ACC112 (cell line): ENCODE results near the gene CAPZA1.
A peak's percentile ranks its signal among the peaks of the same experiment; 100 is the strongest.

Experiments
- H2AFZ ChIP-seq: fragments of 200-600 bp; sonication (generic); one replicate; pipeline ENCODE4 v1.6.0; 2017; ENCODE audit warnings: antibody characterized with exemption, low read length; ENCODE audit not compliant: unreplicated experiment
- H3K27ac ChIP-seq: fragments of 200-600 bp; sonication (generic); 2 replicates; pipeline ENCODE4 v1.5.1; 2014; ENCODE audit warnings: low read depth, mild to moderate bottlenecking, antibody characterized with exemption, low read length, moderate library complexity
- H3K27me3 ChIP-seq: fragments of 200-600 bp; sonication (generic); 2 replicates; pipeline ENCODE4 v1.6.1; 2014; ENCODE audit warnings: mild to moderate bottlenecking, antibody characterized with exemption, low read length, moderate library complexity, mixed read lengths; ENCODE audit not compliant: insufficient read depth
- H3K36me3 ChIP-seq: fragments of 200-600 bp; sonication (generic); 2 replicates; pipeline ENCODE4 v1.6.1; 2016; ENCODE audit warnings: mild to moderate bottlenecking, antibody characterized with exemption, low read length, moderate library complexity, mixed read lengths; ENCODE audit not compliant: insufficient read depth
- H3K4me1 ChIP-seq: fragments of 200-600 bp; sonication (generic); one replicate; pipeline ENCODE4 v1.6.1; 2016; ENCODE audit warnings: low read length, mixed read lengths; ENCODE audit not compliant: insufficient read depth, unreplicated experiment, control insufficient read depth
- H3K4me3 ChIP-seq: fragments of 200-600 bp; sonication (generic); 2 replicates; pipeline ENCODE4 v1.5.1; 2014; ENCODE audit warnings: mild to moderate bottlenecking, low read depth, low read length
- H3K79me2 ChIP-seq: fragments of 200-600 bp; sonication (generic); one replicate; pipeline ENCODE4 v1.6.0; 2016; ENCODE audit warnings: low read length; ENCODE audit not compliant: control insufficient read depth, unreplicated experiment, insufficient read depth

The CAPZA1 gene

DNA sequence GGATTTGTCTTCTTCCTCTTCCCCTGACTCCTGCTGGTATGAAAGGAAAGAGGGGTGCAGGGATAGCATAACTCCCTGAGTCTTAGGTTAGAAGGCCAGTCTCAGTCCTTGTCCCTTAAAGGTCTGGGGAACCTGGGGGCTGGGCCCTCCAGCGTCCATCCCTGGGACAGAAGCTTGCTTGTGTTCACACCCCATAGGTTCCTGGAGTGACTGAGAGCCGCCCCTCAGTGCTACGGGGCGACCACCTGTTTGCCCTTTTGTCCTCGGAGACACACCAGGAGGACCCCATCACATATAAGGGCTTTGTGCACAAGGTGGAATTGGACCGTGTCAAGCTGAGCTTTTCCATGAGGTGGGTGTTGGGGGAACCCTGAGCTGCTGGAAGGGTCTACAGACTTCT, 74.2 kb downstream of the CAPZA1 start:
- no peak overlapping the region for H3K27ac ChIP-seq
- no peaks in the 10 kb centered on the region for H3K27me3 ChIP-seq
- no peak overlapping the region for H3K4me3 ChIP-seq
- H3K79me2 ChIP-seq, result no peaks in the 10 kb centered on the region
- no peaks in the 10 kb centered on the region for H3K4me1 ChIP-seq
- no peak overlapping the region for H2AFZ ChIP-seq
- H3K36me3 ChIP-seq, result peaks cover 16% of the 10 kb centered on the region; the same call in 1 of the 2 replicates

GRCh38 chr1:112694363-112694929, 74.8 kb downstream of the CAPZA1 start:
- Histone ChIP-seq H2AFZ (no peak overlapping the region), H3K4me3 (no peak overlapping the region), H3K27me3 (no peaks in the 10 kb centered on the region), H3K79me2 (no peaks in the 10 kb centered on the region), H3K4me1 (peaks cover 2% of the 10 kb centered on the region), H3K27ac (no peak overlapping the region), H3K36me3 (peaks cover 16% of the 10 kb centered on the region; the same call in 1 of the 2 replicates)

DNA sequence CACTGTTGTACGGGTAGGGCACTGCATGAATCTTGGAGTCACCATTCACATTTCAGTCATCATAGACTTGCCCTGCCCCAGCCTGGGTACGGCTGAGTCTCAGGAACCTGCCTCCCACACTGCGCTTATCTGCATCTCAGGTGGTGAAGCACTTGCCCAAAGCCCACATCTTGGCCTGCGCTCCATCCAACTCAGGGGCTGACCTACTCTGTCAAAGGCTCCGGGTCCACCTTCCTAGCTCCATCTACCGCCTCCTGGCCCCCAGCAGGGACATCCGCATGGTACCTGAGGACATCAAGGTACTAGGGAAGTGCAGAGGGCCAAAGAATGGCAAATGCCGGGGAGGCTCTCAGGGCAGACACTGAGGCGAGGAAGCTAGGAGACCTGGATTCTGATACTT, 75.6 kb downstream of the CAPZA1 start:
- H3K36me3 ChIP-seq, result peaks cover 16% of the 10 kb centered on the region; the same call in 1 of the 2 replicates
- H3K4me3 ChIP-seq, result no peak overlapping the region
- no peaks in the 10 kb centered on the region for H3K79me2 ChIP-seq
- no peaks in the 10 kb centered on the region for H3K27me3 ChIP-seq
- H3K27ac ChIP-seq, result no peak overlapping the region
- H2AFZ ChIP-seq, result no peak overlapping the region
- H3K4me1 ChIP-seq, result peaks cover 10% of the 10 kb centered on the region

DNA sequence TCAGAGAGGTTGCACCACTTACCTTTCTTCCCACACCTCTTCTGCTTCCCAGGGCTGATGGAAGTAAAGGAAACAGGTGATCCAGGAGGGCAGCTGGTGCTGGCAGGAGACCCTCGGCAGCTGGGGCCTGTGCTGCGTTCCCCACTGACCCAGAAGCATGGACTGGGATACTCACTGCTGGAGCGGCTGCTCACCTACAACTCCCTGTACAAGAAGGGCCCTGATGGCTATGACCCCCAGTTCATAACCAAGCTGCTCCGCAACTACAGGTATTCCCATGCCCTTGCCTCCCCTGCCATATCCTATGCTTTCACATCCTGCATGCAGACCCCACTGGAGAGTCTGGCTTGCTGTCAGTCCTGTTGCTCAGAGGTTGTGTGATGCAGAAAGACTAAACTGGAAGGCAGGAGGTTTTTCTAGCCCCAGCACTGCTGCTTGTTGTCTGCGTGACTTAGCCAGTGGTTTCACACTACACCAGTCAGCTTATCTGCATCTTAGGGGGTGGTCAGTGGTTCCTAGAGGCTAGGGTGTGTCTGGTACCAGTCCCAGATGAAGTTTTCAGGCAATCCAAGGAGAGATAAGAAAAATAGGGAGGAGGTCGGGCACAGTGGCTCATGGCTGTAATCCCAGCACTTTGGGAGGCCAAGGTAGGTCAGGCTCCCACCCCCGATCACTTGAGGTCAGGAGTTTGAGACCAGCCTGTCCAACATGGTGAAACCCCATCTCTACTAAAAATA, 77.1 kb downstream of the CAPZA1 start:
- Histone ChIP-seq H3K79me2 (no peaks in the 10 kb centered on the region), H3K27ac (no peak overlapping the region), H2AFZ (no peak overlapping the region), H3K27me3 (no peaks in the 10 kb centered on the region), H3K36me3 (peaks cover 12% of the 10 kb centered on the region; the same call in 1 of the 2 replicates), H3K4me1 (peaks cover 24% of the 10 kb centered on the region), H3K4me3 (no peak overlapping the region)

GRCh38 chr1:112697781-112698201, 78.2 kb downstream of the CAPZA1 start:
- H3K4me3 ChIP-seq, result no peak overlapping the region
- peaks cover 6% of the 10 kb centered on the region for H3K79me2 ChIP-seq
- peaks cover 3% of the 10 kb centered on the region; the same call in 1 of the 2 replicates for H3K36me3 ChIP-seq
- H3K27ac ChIP-seq, result no peak overlapping the region
- H2AFZ ChIP-seq, result no peak overlapping the region
- H3K27me3 ChIP-seq, result no peaks in the 10 kb centered on the region
- H3K4me1 ChIP-seq, result peaks cover 34% of the 10 kb centered on the region

DNA sequence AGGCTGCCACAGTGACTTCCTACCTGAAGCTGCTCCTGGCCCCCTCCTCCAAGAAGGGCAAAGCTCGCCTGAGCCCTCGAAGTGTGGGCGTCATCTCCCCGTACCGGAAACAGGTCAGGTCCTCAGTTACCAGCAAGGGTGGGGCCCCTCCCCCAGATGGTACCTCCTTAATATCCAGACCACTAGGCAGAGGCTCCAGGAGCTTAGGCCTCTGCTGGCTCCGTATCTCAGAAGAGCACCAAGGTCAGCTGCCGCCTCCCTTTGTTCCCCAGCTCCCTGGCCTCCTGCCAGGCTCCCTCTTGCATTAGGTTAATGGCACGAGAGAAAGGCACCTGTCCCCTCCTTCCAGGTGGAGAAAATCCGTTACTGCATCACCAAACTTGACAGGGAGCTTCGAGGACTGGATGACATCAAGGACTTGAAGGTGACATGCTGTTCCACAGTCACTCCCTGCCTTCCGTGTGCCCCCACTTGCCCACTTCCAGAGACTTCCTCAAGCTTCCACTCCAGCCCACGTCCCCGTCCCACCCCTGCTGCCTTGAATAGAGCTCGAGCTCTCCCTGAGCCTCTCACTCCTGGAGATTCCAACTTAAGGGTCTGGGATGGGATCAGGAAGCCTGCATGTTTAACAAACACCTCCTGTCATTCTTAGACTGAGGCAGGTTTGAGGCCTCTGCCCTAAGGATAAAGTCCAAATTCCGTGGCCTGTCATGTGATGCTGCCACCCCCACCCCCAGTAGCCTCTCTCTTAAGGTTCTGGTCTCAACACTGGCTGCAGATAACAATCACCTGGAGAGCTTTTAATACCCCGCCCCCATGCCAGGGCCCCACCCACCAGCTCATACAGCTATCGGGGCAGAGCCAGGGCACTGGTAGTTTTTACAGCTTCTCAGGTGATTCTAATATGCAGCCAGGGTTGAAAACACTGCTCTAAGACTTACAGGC, 79.0 kb downstream of the CAPZA1 start:
- Histone ChIP-seq H3K4me3 (no peak overlapping the region), H3K27ac (peak overlapping the region; percentile 74; the same call in 1 of the 2 replicates), H3K27me3 (no peaks in the 10 kb centered on the region), H2AFZ (no peak overlapping the region), H3K79me2 (peaks cover 14% of the 10 kb centered on the region), H3K4me1 (peaks cover 36% of the 10 kb centered on the region), H3K36me3 (no peaks in the 10 kb centered on the region)

- Histone ChIP-seq H3K27me3 (no peaks in the 10 kb centered on the region), H2AFZ (no peak overlapping the region), H3K36me3 (no peaks in the 10 kb centered on the region), H3K27ac (peak overlapping the region; percentile 74), H3K79me2 (peaks cover 24% of the 10 kb centered on the region), H3K4me3 (no peak overlapping the region), H3K4me1 (peaks cover 45% of the 10 kb centered on the region)
These were observed 80.0 kb downstream of the CAPZA1 start for GRCh38 chr1:112699425-112700144.

GRCh38 chr1:112700290-112701226, 80.9 kb downstream of the CAPZA1 start:
- Histone ChIP-seq H3K4me1 (peaks cover 47% of the 10 kb centered on the region), H2AFZ (no peak overlapping the region), H3K27me3 (no peaks in the 10 kb centered on the region), H3K27ac (peak overlapping the region; percentile 74), H3K4me3 (no peak overlapping the region), H3K36me3 (no peaks in the 10 kb centered on the region), H3K79me2 (peaks cover 29% of the 10 kb centered on the region)

DNA sequence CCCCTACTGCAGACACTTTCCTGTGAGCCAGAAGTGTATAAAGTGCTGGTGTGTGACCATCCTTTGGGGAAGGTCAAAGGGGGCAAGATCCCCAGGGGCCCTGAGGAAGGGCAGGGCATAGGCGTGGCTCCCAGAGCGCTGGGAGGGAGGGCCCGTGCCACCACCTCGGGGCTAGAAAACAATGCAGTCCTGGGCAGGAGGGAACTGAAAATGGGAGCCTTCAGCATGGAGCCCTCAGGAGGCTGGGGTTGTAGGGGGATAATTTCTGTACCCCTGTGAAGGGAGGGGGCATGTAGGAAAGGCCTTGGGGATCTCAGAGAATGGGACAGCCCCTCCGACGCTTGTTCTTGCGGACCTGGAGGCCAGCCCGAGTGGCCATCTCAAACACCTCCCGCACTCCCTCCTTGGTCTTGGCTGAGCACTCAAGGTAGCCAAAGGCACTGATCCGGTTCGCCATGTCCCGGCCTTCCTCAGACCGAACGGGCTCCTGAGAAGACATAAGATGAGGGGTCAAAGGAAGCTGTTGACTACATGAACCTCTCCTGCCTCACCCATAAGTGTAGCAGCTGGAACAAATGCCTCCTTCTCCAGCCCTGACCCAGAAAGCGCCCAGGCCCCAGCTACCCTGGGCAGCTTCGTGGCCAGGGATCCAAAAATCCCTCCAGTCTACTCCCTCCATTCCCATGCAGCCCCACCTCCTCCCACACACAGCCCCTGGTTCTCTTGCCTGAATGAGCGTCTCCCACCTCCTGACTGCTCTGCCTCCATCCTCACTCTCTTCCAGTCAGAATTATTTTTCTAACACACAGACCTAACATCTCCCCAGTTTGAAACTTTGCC, 81.8 kb downstream of the CAPZA1 start:
- no peaks in the 10 kb centered on the region for H3K36me3 ChIP-seq
- H3K4me1 ChIP-seq, result peaks cover 47% of the 10 kb centered on the region
- no peaks in the 10 kb centered on the region for H3K27me3 ChIP-seq
- peak overlapping the region; percentile 74 for H3K27ac ChIP-seq
- H3K79me2 ChIP-seq, result peaks cover 38% of the 10 kb centered on the region
- no peak overlapping the region for H3K4me3 ChIP-seq
- no peak overlapping the region for H2AFZ ChIP-seq
